ENCODE data around the gene FAM13B. TPM values are rescaled to one million over a fixed set of nuclear protein-coding genes. Genes with fewer than 3 reads are reported as not detected.
A peak's percentile ranks its signal among the peaks of the same experiment; 100 is the strongest.

Gene FAM13B
- total RNA-seq, 1 donor from 2014 or later = 84.1 TPM

GRCh38 chr5:138033907-138034306 is 1.0 kb upstream of the FAM13B start:
- POLR2A ChIA-PET = interaction anchor here (0.7 to 2.3 kb wide), 8 partner anchors 8 to 320 kb away, joined by 3 to 10 read pairs (median 4); partner anchors contain the start of genes FAM53C and KLHL3
- H3K36me3 Mint-ChIP-seq (ENCODE audit: low read depth) = peaks cover 15% of the 10 kb centered on the region
- CTCF ChIA-PET = interaction anchor here (1.0 to 8.5 kb wide), 2 partner anchors 32 to 100 kb away, joined by 3 to 144 read pairs; no protein-coding TSS in a partner anchor

GRCh38 chr5:138033386-138033808 is 518 bp upstream of the FAM13B start:
- Mint-ChIP-seq H3K27ac (peak overlapping the region; percentile 93), H3K27me3 (no peaks in the 10 kb centered on the region), H3K4me1 (peaks cover 59% of the 10 kb centered on the region), H3K36me3 (ENCODE audit: low read depth) (peaks cover 15% of the 10 kb centered on the region), H3K4me3 (peak overlapping the region; percentile 95), H3K9me3 (no peaks in the 10 kb centered on the region)
- no peak for TF ChIP-seq CTCF (IDR thresholded peaks at IDR 0.05)
- intact Hi-C loops (cut with micrococcal nuclease) = loop anchor here (1.0 to 2.0 kb wide), 3 partner anchors 15 to 510 kb away; partner anchors contain the start of genes ETF1 and KDM3B
- ChIA-PET POLR2A (interaction anchor here (0.7 to 2.3 kb wide), 9 partner anchors 9 to 320 kb away, joined by 3 to 10 read pairs (median 4); partner anchors contain the start of genes CDC23, FAM53C and KLHL3), CTCF (interaction anchor here (1.0 to 8.5 kb wide), 2 partner anchors 33 to 100 kb away, joined by 3 to 144 read pairs; no protein-coding TSS in a partner anchor)
- ATAC-seq (ENCODE audit: low read depth) (no peak), DNase-seq (no peak)

More at GRCh38 chr5:138033907-138034306, 1.0 kb upstream of the FAM13B start:
- intact Hi-C loops (cut with micrococcal nuclease) = loop anchor here (1.0 to 2.0 kb wide), 4 partner anchors 15 to 509 kb away; partner anchors contain the start of genes ETF1 and KDM3B
- no peaks in the 10 kb centered on the region for H3K9me3 Mint-ChIP-seq
- H3K4me3 Mint-ChIP-seq = peak overlapping the region; percentile 95
- peak overlapping the region; percentile 93 for H3K27ac Mint-ChIP-seq
- no peaks in the 10 kb centered on the region for H3K27me3 Mint-ChIP-seq
- H3K4me1 Mint-ChIP-seq = peaks cover 54% of the 10 kb centered on the region
- DNase-seq (no peak), ATAC-seq (ENCODE audit: low read depth) (no peak)
- TF ChIP-seq CTCF (IDR thresholded peaks at IDR 0.05) = no peak

- H3K4me1 Mint-ChIP-seq = peaks cover 68% of the 10 kb centered on the region
- CTCF ChIA-PET = interaction anchor here (8.5 kb wide), 1 partner anchor 34 kb away, joined by 144 read pairs; no protein-coding TSS in a partner anchor
Observed at GRCh38 chr5:138032028-138032571, 779 bp downstream of the FAM13B start.

GRCh38 chr5:138029944-138030343 is 2.9 kb downstream of the FAM13B start:
- H3K36me3 Mint-ChIP-seq (ENCODE audit: low read depth) = peaks cover 23% of the 10 kb centered on the region
- no peak for DNase-seq
- intact Hi-C loops (cut with micrococcal nuclease) = loop anchor here (2.0 kb wide), 2 partner anchors 33 to 141 kb away; partner anchors contain the start of gene PKD2L2
- no peak for ATAC-seq (ENCODE audit: low read depth)
- no peaks in the 10 kb centered on the region for H3K9me3 Mint-ChIP-seq
- POLR2A ChIA-PET = interaction anchor here (0.6 to 1.1 kb wide), 6 partner anchors 25 to 514 kb away, joined by 3 to 5 read pairs (median 4); partner anchors contain the start of genes ETF1 and KIF20A
- peaks cover 80% of the 10 kb centered on the region for H3K4me1 Mint-ChIP-seq
- CTCF ChIA-PET = interaction anchor here (0.7 to 2.2 kb wide), 3 partner anchors 48 to 323 kb away, joined by 3 to 5 read pairs (median 4); partner anchors contain the start of gene KDM3B
- peak overlapping the region; percentile 53 for H3K4me3 Mint-ChIP-seq
- TF ChIP-seq CTCF (IDR thresholded peaks at IDR 0.05) = no peak
- H3K27ac Mint-ChIP-seq = peak overlapping the region; percentile 93
- H3K27me3 Mint-ChIP-seq = no peaks in the 10 kb centered on the region

More at GRCh38 chr5:138032028-138032571, 779 bp downstream of the FAM13B start:
- peak overlapping the region; percentile 95 for H3K4me3 Mint-ChIP-seq
- peak overlapping the region; percentile 93 for H3K27ac Mint-ChIP-seq
- no peaks in the 10 kb centered on the region for H3K27me3 Mint-ChIP-seq
- POLR2A ChIA-PET = interaction anchor here (0.7 kb wide), 1 partner anchor 1892 kb away, joined by 3 read pairs; no protein-coding TSS in a partner anchor
- no peak for DNase-seq
- no peaks in the 10 kb centered on the region for H3K9me3 Mint-ChIP-seq
- H3K36me3 Mint-ChIP-seq (ENCODE audit: low read depth) = peaks cover 22% of the 10 kb centered on the region
- TF ChIP-seq CTCF (IDR thresholded peaks at IDR 0.05) = no peak
- ATAC-seq (ENCODE audit: low read depth) = peak; percentile 43
- intact Hi-C loops (cut with micrococcal nuclease) = loop anchor here (1.0 to 2.0 kb wide), 4 partner anchors 13 to 321 kb away; partner anchors contain the start of genes BRD8, HNRNPA0 and KDM3B

Data from activated B cell treated with CpG ODN at 0.5 μM for 24 hours (primary cell).